C4-2B (cell line): Measurements from ENCODE around the gene ZNF213.

Source experiments
- H3K27ac ChIP-seq: fragments of 450-650 bp; 2 replicates; pipeline ENCODE4 v1.5.1; 2017
- CTCF ChIP-seq: fragments of 450-650 bp; conservative IDR thresholded peaks from 2 replicates; pipeline ENCODE4 v1.5.1; 2017; ENCODE audit warnings: mild to moderate bottlenecking
- ZFX ChIP-seq: fragments of 450-650 bp; IDR thresholded peaks from 2 replicates; pipeline ENCODE4 v1.6.1; 2017

Gene ZNF213

GRCh38 chr16:3189869-3190268 lies 55.0 kb downstream of the ZNF213 start:
- TF ChIP-seq ZFX (no peak), CTCF (no peak)
- no peak overlapping the region for H3K27ac ChIP-seq

- TF ChIP-seq ZFX (no peak), CTCF (no peak)
- H3K27ac ChIP-seq: no peak overlapping the region
Measured at GRCh38 chr16:3190949-3191353, 56.1 kb downstream of the ZNF213 start.
